ENCODE data around the gene SLC44A5. TPM values are rescaled to one million over a fixed set of nuclear protein-coding genes. Genes with fewer than 3 reads are reported as not detected.
"Not testable (repeated sequence)": the region's sequence is repeated elsewhere in the genome, so short reads cannot be mapped to it uniquely, and the experiment has no call there.

The SLC44A5 gene
- total RNA-seq = under 1 TPM; 0.79 to 0.89 TPM

GRCh38 chr1:75611014-75611413 lies at the start of gene SLC44A5:
Gene SLC44A5, minus strand, starts transcription at chr1:75611114. Its CDS starts 69,667 bp downstream, at chr1:75541447.
- ATAC-seq (ENCODE audit: low read depth) = no peak
- DNase-seq = no peak
- Mint-ChIP-seq H3K4me3 (no peak within 1 kb of the TSS), H3K9me3 (no peaks in the 10 kb centered on the region), H3K27me3 (peaks cover 49% of the 10 kb centered on the region), H3K27ac (no peak within 1 kb of the TSS), H3K36me3 (no peaks in the 10 kb centered on the region), H3K4me1 (peaks cover 6% of the 10 kb centered on the region)
- POLR2A ChIA-PET = no interaction called here

DNA sequence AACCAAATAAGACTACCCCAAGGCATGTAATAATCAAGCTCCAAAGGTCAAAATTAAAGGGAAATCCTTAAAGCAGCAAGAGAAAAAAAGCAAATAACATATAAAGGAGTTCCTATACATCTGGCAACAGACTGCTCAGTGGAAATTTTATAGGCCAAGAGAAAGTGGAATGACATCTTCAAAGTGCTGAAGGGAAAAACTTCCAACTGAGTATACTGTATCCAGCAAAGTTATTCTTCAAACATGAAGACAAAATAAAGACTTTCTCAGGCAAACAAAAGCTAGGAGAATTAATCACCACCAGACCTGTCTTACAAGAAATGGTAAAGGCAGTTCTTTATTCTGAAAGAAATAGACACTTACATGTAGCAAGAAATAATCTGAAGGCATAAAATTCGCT lies 45.0 kb upstream of the SLC44A5 start:
- DNase-seq (no peak), ATAC-seq (ENCODE audit: low read depth) (no peak)
- peaks cover 2% of the 10 kb centered on the region for H3K9me3 Mint-ChIP-seq
- no peaks in the 10 kb centered on the region for H3K36me3 Mint-ChIP-seq
- no peaks in the 10 kb centered on the region for H3K27me3 Mint-ChIP-seq
- POLR2A ChIA-PET = no interaction called here
- H3K4me3 Mint-ChIP-seq = no peak overlapping the region
- H3K4me1 Mint-ChIP-seq = no peaks in the 10 kb centered on the region
- H3K27ac Mint-ChIP-seq = no peak overlapping the region

DNA sequence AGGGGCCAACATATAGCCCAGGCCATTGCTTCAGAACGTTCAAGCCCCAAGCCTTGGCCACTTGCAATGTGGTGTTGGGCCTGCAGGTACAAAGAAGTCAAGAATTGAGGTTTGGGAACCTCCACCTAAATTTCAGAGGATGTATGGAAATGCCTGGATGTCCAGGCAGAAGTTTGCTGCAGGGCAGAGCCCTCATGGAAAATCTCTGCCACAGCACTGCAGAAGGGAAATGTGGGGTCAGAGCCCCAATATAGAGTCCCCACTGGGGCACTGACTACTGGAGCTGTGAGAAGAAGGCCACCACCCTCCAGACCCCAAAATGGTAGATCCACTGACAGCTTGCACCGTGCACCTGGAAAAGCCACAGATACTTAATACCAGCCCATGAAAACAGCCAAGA lies 36.3 kb upstream of the SLC44A5 start:
- DNase-seq; H3K27ac Mint-ChIP-seq; ATAC-seq (ENCODE audit: low read depth); H3K4me1 Mint-ChIP-seq; POLR2A ChIA-PET; H3K4me3 Mint-ChIP-seq; H3K27me3 Mint-ChIP-seq; H3K36me3 Mint-ChIP-seq; H3K9me3 Mint-ChIP-seq: not testable (repeated sequence)

DNA sequence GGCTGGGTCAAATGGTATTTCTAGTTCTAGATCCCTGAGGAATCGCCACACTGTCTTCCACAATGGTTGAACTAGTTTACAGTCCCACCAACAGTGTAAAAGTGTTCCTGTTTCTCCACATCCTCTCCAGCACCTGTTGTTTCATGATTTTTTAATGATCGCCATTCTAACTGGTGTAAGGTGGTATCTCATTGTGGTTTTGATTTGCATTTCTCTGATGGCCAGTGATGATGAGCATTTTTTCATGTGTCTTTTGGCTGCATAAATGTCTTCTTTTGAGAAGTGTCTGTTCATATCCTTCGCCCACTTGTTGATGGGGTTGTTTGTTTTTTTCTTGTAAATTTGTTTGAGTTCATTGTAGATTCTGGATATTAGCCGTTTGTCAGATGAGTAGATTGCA lies 34.2 kb upstream of the SLC44A5 start:
- H3K9me3 Mint-ChIP-seq; H3K36me3 Mint-ChIP-seq; ATAC-seq (ENCODE audit: low read depth); DNase-seq; H3K27ac Mint-ChIP-seq; H3K4me1 Mint-ChIP-seq; POLR2A ChIA-PET; H3K27me3 Mint-ChIP-seq; H3K4me3 Mint-ChIP-seq: not testable (repeated sequence)

DNA sequence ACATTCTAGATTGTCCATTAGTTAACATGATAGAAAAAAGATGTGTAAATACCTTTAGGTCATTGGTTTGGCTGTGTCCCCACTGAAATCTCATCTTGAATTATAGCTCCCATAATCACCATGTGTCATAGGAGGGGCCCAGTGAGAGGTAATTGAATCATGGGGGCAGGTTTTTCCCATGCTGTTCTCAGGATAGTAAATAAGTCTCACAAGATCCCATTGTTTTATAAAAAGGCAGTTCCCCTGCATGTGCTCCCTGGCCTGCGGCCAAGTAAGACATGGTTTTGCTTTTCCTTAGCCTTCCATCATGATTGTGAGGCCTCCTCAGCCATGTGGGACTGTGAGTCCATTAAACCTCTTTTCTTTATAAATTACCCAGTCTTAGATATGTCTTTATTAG lies 32.5 kb upstream of the SLC44A5 start:
- no peak overlapping the region for H3K27ac Mint-ChIP-seq
- H3K4me3 Mint-ChIP-seq = no peak overlapping the region
- DNase-seq = no peak

GRCh38 chr1:75641325-75641724 lies 30.4 kb upstream of the SLC44A5 start:
- no peak for DNase-seq
- H3K9me3 Mint-ChIP-seq = no peaks in the 10 kb centered on the region
- POLR2A ChIA-PET = no interaction called here

More for the DNA sequence above, 32.5 kb upstream of the SLC44A5 start:
- peaks cover 3% of the 10 kb centered on the region for H3K27me3 Mint-ChIP-seq
- H3K4me1 Mint-ChIP-seq = no peaks in the 10 kb centered on the region
- no peak for ATAC-seq (ENCODE audit: low read depth)
- POLR2A ChIA-PET = no interaction called here
- no peaks in the 10 kb centered on the region for H3K36me3 Mint-ChIP-seq
- peaks cover 4% of the 10 kb centered on the region for H3K9me3 Mint-ChIP-seq

DNA sequence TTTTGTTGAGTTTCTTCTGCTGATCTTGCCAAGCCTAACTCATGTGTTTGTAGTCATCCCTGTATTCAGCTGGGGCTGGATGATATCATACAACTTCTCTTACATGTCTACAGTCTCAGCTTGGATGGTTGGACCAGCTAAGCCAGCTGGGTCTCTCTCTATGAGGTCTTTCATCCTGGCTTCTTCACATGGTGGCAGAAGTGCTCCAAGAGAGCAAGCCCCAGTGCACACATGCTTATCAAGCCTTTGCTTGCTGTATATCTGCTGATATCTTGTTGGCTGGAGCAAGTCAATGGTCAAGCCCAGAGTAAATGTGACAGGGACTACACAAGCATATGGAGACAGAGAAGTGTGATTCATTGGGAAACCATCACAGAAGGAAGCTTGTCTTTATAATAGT lies 29.2 kb upstream of the SLC44A5 start:
- no peak overlapping the region for H3K27ac Mint-ChIP-seq
- no peaks in the 10 kb centered on the region for H3K9me3 Mint-ChIP-seq
- ATAC-seq (ENCODE audit: low read depth) = no peak
- peaks cover 5% of the 10 kb centered on the region for H3K27me3 Mint-ChIP-seq
- no peaks in the 10 kb centered on the region for H3K36me3 Mint-ChIP-seq
- no peak overlapping the region for H3K4me3 Mint-ChIP-seq
- POLR2A ChIA-PET = no interaction called here
- H3K4me1 Mint-ChIP-seq = no peaks in the 10 kb centered on the region
- DNase-seq = no peak

More at GRCh38 chr1:75641325-75641724, 30.4 kb upstream of the SLC44A5 start:
- Mint-ChIP-seq H3K27me3 (peaks cover 5% of the 10 kb centered on the region), H3K4me1 (no peaks in the 10 kb centered on the region), H3K27ac (no peak overlapping the region), H3K36me3 (no peaks in the 10 kb centered on the region), H3K4me3 (no peak overlapping the region)
- no peak for ATAC-seq (ENCODE audit: low read depth)

GRCh38 chr1:75632350-75632949 lies 21.5 kb upstream of the SLC44A5 start:
- POLR2A ChIA-PET = no interaction called here
- ATAC-seq (ENCODE audit: low read depth) (no peak), DNase-seq (no peak)
- Mint-ChIP-seq H3K36me3 (no peaks in the 10 kb centered on the region), H3K4me1 (no peaks in the 10 kb centered on the region), H3K27ac (no peak overlapping the region), H3K9me3 (no peaks in the 10 kb centered on the region), H3K27me3 (peaks cover 13% of the 10 kb centered on the region), H3K4me3 (no peak overlapping the region)

- POLR2A ChIA-PET = no interaction called here
- no peaks in the 10 kb centered on the region for H3K9me3 Mint-ChIP-seq
- no peak overlapping the region for H3K4me3 Mint-ChIP-seq
Measured at GRCh38 chr1:75630998-75631397, 20.1 kb upstream of the SLC44A5 start.

GRCh38 chr1:75630004-75630594 lies 19.2 kb upstream of the SLC44A5 start:
- Mint-ChIP-seq H3K4me3 (no peak overlapping the region), H3K27me3 (peaks cover 19% of the 10 kb centered on the region), H3K27ac (no peak overlapping the region), H3K36me3 (no peaks in the 10 kb centered on the region), H3K9me3 (no peaks in the 10 kb centered on the region), H3K4me1 (peaks cover 4% of the 10 kb centered on the region)
- no peak for DNase-seq
- no peak for ATAC-seq (ENCODE audit: low read depth)
- POLR2A ChIA-PET = no interaction called here

More at GRCh38 chr1:75630998-75631397, 20.1 kb upstream of the SLC44A5 start:
- H3K27ac Mint-ChIP-seq = no peak overlapping the region
- H3K4me1 Mint-ChIP-seq = peaks cover under 1% of the 10 kb centered on the region
- DNase-seq (no peak), ATAC-seq (ENCODE audit: low read depth) (no peak)
- H3K27me3 Mint-ChIP-seq = peaks cover 19% of the 10 kb centered on the region
- H3K36me3 Mint-ChIP-seq = no peaks in the 10 kb centered on the region

DNA sequence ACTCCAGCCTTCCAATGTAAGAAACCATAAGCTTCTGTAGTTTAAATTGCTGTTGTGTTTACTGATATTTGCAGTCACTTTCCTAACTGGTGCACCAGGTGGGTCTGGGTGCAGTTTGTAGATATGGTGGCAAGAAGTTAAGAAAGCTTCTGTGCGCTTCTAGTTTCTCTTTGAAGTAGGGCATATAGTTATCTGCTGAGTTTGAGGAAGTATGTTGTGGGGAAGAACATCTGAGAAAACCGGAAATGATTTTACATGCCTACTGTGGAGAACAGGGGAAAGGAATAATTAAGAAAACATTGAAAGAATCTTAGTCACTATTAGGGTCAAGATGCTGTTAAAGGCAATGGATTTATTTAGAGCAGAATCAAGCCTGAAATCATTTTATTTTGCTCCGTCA lies 14.9 kb upstream of the SLC44A5 start:
- Mint-ChIP-seq H3K27ac (no peak overlapping the region), H3K4me1 (peaks cover 4% of the 10 kb centered on the region), H3K36me3 (no peaks in the 10 kb centered on the region), H3K4me3 (no peak overlapping the region), H3K9me3 (no peaks in the 10 kb centered on the region), H3K27me3 (peaks cover 24% of the 10 kb centered on the region)
- POLR2A ChIA-PET = no interaction called here
- ATAC-seq (ENCODE audit: low read depth) (no peak), DNase-seq (no peak)

GRCh38 chr1:75618382-75618781 lies 7.5 kb upstream of the SLC44A5 start:
- peaks cover 9% of the 10 kb centered on the region for H3K4me1 Mint-ChIP-seq
- POLR2A ChIA-PET = no interaction called here
- DNase-seq (no peak), ATAC-seq (ENCODE audit: low read depth) (no peak)
- no peaks in the 10 kb centered on the region for H3K9me3 Mint-ChIP-seq
- H3K27ac Mint-ChIP-seq = no peak overlapping the region
- H3K36me3 Mint-ChIP-seq = no peaks in the 10 kb centered on the region
- H3K4me3 Mint-ChIP-seq = no peak overlapping the region
- H3K27me3 Mint-ChIP-seq = peaks cover 64% of the 10 kb centered on the region

- peaks cover 9% of the 10 kb centered on the region for H3K4me1 Mint-ChIP-seq
- peak overlapping the region; percentile 34 for H3K4me3 Mint-ChIP-seq
- no peaks in the 10 kb centered on the region for H3K9me3 Mint-ChIP-seq
- no peak overlapping the region for H3K27ac Mint-ChIP-seq
- POLR2A ChIA-PET = no interaction called here
- DNase-seq (no peak), ATAC-seq (ENCODE audit: low read depth) (no peak)
- no peaks in the 10 kb centered on the region for H3K36me3 Mint-ChIP-seq
- H3K27me3 Mint-ChIP-seq = peaks cover 69% of the 10 kb centered on the region
Measured at GRCh38 chr1:75616436-75617433, 5.8 kb upstream of the SLC44A5 start.

Measured in activated naive CD8-positive, alpha-beta T cell treated with anti-CD3 and anti-CD28 coated beads, Interleukin-2, amount 10 ng/mL, durations not matched to agents 7 days and 5 days (primary cell).